Fibroblast of skin of right biceps (primary cell): ENCODE results near the gene RBM8A.
A peak's percentile ranks its signal among the peaks of the same experiment; 100 is the strongest.
"Not testable (repeated sequence)": the region's sequence is repeated elsewhere in the genome, so short reads cannot be mapped to it uniquely, and the experiment has no call there.

ENCODE experiments used
- DNase-seq: peaks from one replicate; pipeline ENCODE4 v3.0.0-alpha.2; 2013

Gene RBM8A

DNA sequence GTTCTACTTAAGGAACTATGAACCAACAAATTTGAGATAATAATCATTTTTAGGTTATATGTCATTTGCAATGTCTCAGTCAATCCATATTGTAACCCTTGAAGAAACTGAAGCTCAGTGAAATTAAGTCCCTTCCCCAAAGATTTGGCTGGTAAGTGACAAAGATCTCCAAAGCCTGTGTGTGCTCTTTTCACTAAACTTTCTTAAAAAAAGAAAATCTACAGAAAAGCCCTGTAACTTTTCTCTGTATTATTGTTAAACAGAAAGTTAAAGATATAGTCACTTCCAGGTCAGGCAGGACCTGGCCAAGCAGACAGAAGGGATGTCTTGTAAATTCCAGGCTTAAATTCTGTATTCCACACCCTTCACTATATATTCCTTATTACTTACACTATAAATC lies 29.1 kb upstream of the RBM8A start:
- DNase-seq, result no peak

DNA sequence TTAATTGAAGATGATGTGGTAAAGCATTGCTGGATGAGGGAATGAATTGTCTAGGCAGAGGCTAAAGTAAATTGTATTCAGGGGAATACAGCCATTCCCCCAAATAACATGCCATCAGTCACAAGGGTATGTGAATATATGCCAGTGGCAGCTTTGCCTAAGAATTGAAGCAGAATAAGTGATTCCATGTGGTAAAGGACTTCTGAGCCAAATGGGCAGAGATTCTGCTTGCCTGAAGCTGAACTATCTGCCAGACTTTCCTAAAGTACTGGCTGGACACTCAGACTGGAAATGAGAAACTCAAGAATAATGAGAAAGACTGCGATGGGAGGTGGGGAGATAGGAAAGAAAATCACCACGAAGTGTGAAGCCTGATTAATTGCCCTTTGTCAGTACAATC lies 28.2 kb upstream of the RBM8A start:
- DNase-seq, result no peak

DNA sequence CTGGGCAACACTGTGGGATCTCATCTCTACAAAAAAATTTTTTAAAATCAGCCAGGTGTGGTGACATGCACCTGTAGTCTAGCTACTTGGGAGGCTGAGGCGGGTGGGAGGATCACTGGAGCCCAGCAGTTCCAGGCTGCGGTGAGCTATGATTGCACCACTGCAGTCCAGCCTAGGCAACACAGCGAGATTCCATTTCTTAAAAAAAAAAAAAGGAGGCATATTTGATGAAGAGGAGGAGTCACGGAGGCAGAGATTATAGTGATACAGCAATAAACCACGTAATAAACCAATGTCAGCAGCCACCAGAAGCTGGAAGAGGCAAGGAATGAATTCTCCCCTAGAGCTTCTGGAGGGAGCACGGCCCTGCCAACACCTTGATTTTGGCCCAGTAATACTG lies 26.6 kb upstream of the RBM8A start:
- DNase-seq, result no peak

DNA sequence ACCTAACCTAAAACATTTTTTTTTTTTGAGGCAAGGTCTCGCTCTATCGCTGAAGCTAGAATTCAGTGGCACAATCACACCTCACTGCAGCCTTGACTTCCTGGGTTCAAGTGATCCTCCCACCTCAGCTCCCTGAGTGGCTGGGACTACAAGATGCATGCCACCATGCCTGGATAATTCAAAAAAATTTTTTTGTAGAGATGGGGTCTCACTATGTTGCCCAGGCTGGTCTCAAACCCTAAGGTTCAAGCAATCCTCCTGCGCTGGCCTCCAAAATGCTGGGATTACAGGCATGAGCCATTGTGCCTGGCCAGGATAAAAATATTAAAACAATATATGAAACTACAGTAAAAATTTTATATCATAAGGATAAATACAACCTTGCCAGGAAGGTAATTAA lies 25.6 kb upstream of the RBM8A start:
- DNase-seq, result no peak

DNA sequence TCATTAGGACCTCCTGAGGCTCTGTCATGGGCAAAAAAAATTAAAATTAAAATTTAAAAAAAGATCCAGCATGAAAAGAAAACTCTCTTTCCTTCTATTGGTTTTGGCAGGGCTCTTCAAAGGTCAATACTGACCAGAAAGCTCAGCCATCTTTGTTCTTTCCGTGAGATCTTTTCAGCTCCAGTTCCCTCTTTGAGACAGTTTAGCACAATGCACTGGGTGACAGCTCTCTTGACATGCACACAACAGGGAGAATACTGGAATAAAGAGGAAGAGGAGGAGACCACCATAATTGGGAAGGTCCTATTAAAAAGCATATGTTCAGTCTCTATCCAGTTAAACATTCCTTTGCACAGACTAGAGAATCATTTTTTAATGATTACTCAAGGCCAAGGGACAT lies 24.2 kb upstream of the RBM8A start:
- no peak for DNase-seq

DNA sequence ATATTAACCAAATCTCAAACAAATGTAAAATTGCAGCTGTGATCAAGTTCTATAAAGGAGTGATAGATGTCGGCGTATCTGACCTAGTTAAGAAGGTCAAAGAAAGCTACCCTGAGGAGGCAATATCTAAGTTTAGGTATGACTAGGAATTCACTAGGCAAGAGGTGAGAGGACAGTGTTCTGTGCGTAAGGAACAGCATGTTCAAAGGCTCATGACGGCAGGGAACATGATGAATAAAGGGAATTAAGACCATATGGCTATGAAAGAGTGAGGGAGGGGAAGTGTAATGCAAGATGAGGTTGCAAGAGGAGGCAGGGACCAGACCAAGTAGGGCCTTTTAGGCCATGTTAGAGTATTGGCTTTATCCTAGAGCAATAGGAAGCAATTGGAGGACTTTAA lies 21.9 kb upstream of the RBM8A start:
- no peak for DNase-seq

DNA sequence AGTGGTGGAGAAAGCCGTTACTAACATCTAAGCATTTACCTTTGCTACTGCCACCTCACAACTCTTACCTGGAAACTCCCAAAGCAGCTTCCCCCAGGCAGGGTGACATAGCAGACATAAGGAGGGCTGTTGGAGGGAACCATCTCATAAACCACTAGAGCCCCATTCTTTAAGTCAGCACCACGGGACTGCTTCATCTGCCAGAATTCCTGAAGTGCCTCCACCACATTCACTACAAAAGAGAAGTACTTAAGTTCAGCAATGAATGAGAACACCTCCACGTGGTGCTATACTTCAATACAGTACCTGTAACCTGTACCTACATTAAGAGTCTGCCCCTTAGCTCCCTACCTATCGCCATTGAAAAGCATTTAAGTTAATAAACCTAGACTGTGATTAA lies 20.3 kb upstream of the RBM8A start:
- no peak for DNase-seq

DNA sequence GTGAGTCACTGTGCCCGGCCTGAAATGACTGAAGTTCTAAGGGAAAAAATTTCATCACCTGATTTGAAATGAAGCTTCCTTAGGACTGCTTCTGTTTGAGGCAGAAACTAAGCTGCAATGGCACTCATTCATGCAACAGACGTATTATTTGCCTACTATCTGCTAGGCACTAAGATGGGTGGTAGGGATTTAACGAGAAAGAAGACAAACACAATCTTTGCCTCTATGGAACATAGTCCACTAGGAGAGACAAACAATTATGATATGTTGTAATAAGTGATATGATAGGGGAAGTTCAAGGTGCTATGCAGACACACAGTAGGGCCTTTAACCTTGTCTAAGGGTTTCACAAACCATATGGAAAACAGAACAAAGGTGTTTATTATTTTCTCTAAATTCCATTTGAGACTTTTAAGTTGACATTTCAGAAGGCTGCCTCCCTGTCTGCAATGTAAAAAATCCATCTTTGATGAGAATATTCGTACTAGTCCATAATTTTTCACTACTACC lies 19.2 kb upstream of the RBM8A start:
- DNase-seq, result no peak

DNA sequence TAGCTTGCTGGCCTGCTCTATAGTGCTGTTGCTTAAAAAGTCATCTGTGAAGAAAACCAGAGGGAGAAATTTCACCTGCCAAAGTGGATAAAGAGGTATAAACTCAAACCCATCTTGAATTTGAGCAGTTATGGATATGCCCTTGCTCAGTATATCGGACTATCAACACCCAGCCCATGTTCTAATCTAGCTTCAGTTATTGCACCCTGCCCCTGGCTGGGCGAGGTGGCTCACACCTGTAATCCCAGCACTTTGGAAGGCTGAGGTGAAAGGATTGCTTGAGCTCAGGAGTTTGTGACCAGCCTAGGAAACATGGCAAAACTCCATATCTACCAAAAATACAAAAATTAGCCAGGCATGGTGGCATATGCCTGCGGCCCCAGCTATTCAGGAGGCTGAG lies 17.2 kb upstream of the RBM8A start:
- DNase-seq, result no peak

DNA sequence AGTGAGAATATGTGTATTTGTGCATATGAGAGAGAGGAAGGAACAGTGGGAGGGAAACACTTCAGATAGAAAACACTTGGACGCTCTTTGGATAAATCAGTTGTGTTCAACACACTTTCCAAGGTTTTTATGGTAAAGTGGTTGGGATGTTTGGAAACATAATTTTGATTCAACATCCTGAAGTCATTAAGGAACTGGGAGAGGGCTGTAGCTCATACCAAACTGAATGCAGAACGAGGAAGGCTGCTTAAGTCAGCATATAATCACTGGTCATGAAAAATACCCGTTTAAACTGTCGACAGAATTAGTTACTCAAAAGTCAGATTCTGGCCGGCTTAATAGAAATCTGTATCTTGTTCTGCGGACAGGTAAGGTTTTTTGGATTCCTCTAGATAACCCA lies 15.6 kb upstream of the RBM8A start:
- DNase-seq, result peak; percentile 23

DNA sequence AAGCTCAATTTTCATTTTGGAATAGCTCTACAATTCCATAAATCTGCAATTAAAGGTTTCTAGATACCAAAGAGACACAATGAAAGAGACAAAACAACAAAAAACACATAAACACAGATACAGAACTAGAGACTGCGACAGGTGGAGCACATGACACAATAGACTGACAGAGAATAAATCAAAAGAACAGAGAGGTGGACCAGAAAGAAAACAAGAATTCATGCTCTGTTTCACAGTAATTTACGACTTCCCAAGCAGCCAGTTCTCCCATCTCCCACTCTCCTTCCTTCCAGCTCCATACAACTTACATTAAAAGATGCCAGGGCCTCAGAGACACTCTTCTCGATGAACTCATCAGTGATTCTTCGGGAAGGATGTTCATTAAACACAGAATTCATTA lies 15.1 kb upstream of the RBM8A start:
- no peak for DNase-seq

DNA sequence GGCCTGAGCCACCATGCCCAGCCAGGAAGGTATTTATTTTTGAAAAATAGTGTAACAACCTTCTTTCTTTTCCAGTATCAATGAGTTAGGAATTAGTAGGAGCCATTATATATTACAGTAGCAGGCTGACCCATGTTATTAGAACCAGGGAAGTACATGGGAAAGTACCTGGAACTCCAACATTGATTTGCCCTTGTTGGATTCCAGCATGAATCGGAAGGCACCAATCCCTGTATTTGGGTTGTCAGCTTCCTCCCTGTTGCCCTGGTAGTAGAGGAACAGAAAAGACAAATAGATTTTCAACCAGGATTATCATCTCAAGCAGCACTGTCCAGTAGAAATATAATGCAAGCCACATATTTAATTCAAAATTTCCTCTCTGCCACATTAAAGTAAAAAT lies 10.2 kb upstream of the RBM8A start:
- no peak for DNase-seq

DNA sequence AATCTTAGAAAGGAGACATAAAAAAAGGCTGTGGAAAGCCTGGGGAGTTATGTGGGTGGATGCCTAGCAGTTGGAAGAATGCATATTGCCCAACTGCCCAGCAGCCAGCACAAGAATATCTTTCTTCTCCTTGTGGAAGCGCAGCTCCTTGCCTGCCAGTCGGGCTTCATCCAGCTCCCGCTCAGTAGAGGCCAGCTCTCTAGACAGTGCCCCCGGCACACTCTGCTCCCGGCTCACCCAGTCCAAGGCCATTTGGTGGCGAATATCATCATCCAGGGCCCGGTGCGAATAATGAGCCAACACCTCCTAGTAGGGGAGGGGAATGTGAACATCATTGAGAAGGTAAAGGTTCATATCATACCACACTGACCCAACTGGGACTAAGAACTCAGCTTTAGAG lies 9.0 kb upstream of the RBM8A start:
- no peak for DNase-seq

DNA sequence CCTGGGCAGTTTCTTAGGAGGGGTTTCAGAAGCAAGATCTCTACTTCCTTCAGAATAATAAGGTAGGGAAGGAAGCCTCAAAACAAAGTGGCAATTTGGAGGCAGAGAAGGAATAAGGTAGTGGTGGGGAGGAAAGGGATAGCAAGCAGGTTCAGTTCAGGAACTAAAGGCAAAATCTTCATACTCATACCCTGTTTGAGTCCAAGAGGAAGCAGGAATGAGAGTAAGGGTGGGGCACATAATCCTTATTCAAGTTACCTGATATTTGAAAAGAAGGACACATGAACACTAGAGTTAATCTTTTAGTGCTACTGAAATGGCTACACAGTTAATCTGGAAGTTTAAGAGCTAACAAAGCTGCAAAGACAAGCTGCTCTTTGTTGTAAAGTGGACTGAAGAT lies 8.4 kb upstream of the RBM8A start:
- DNase-seq, result no peak

DNA sequence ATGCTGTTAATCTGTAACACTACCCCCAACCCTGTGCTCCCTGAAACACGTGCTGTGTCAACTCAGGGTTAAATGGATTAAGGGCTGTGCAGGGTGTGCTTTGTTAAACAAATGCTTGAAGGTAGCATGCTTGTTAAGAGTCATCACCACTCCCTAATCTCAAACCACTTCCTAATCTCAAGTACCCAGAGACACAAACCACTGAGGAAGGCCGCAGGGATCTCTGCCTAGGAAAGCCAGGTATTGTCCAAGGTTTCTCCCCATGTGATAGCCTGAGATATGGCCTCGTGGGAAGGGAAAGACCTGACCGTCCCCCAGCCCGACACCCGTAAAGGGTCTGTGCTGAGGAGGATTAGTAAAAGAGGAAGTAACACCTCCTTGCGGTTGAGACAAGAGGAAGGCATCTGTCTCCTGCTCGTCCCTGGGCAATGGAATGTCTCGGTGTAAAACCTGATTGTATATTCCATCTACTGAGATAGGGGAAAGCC lies 5.3 kb upstream of the RBM8A start:
- not testable (repeated sequence) for DNase-seq

DNA sequence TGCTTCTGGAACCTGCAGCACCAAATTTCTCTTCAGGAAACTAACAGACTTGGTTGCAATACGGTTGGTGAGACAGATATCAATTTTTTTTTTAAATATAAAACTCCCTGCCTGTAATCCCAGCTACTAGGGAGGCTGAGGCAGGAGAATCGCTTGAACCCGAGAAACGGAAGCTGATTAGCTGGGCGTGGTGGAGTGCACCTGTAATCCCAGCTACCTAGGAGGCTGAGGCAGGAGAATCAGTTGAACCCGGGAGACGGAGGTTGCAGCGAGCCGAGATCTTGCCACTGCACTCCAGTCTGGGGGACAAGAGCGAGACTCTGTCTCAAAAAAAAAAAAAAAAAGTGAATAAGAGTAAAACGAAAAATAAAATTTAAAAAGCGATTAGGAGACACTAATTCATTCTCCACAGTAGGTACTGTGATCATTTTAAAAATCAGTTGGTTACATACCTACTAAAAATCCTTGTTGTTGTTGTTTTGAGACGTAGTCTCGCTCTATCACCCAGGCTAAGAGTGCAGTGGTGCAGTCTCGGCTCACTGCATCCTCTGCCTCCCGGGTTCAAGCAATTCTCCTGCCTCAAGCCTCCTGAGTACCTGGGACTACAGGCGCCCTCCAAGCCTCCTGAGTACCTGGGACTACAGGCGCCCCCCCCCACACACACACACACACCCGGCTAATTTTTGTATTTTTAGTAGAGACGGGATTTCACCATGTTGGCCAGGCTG lies 796 bp upstream of the RBM8A start:
- DNase-seq, result no peak

DNA sequence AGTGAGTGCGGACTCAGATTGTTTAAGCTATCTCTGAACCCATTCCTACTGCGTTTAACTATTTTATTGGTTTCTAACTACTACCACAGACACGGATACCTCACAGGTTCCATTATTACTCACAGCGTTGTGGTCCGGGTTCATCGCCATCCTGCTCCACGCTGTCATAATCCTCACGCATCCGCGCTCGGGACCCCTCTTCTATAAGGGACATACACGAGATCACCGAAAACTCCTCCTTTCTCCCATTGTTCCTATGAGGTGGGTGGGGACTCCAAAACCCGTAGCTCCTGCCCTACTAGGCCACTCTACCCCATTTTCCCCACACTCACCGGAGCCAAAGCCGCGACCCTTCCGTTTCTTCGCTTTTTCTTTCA lies 610 bp downstream of the RBM8A start:
- no peak for DNase-seq

DNA sequence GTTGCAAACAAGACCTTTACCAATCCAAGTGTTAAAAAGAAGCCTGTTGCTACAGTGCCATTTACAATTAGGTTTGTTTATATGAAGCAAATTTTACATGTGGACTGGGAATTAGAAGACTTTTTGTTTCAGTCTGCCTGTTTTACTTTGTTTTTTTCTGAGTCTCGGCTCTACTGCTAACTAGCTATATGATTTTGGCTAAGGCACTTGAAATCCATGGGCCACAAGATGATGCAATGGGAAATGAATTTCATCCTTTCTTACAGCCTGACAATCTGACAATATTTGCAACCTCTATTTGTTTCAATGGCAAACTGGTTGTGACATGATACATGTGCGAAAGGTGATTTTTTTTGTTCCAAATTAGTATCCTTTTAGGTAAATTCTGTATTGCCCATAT lies 5.0 kb downstream of the RBM8A start:
- no peak for DNase-seq

DNA sequence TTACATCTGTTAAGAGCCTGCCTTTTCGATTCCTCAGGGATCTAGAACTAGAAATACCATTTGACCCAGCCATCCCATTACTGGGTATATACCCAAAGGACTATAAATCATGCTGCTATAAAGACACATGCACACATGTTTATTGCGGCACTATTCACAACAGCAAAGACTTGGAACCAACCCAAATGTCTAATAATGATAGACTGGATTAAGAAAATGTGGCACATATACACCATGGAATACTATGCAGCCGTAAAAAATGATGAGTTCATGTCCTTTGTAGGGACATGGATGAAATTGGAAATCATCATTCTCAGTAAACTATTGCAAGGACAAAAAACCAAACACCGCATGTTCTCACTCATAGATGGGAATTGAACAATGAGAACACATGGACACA lies 7.0 kb downstream of the RBM8A start:
- DNase-seq, result not testable (repeated sequence)

DNA sequence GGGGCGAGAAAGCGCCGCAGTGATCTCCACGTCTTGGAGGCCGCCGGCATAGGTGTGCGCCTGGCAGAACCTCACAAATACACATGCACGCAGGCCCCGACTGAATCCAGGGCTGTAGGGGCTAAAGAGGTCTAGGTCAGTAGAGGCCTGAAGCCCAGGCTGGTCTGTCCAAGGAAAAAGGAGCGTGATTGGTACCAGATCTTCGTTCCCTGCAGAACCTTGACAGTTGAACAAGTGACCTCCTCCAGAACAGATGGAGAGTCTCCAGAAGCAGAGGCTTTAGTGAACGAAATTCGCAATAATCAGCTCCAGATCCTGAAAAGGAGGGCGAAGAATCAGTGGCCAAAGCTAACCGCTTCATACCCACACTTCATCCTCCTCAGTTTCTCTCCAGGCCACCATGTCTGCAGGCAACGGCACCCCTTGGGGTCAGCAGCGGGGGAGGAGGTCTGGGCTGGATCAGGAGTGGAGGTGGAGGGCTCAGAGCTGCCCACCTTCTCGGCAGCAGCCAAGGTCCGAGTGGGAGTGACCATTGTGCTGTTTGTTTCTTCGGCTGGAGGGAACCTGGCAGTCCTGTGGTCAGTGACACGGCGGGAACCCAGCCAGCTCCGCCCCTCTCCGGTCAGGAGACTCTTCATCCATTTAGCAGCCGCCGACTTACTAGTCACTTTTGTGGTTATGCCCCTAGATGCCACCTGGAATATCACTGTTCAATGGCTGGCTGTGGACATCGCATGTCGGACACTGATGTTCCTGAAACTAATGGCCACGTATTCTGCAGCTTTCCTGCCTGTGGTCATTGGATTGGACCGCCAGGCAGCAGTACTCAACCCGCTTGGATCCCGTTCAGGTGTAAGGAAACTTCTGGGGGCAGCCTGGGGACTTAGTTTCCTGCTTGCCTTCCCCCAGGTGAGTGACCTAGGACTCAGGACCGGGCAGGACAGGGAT lies 8.0 kb downstream of the RBM8A start:
- no peak for DNase-seq

DNA sequence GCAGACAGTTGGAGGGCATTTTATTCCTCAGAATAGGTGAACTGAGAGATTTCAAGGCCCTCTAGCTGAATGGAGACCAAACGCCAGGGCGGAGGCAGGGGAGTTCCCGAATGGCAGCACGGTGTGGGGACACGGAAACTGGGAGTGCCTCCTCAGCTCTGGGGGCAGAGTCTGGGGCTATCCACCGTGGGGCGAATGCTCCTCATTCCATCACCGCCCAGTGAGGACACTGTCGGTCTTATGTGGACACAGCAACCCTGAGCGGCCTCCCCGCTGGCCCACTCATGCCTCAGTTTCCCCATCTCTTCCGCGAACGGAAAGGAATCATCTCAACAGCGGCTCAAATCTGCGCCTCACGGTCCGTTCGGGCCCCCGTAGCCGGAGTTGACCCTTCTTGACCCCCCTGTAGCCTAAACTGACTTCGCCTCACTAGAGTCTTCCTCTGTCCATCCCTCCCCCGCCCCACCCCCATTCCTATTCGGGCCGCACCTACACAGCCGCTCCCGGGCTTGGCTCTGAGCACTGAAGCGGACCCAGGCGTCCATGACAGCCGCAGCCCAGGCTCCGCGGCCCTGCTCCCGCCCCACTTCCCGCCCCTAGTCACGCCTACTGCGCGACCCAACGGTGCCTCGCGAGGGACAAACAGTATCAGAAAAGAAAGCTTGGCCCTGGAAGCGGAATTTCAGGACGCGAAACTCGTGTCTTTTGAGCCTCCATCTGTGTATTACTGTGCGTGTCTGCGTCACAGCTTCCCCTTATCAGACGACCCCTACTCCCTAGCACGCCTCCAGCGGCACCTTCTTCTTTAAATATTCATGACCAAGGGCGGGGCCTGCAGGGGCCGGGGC lies 8.9 kb downstream of the RBM8A start, which contains the start of gene PEX11B:
TSS of gene PEX11B (minus strand) at position 574 of the 848 bp plus-strand sequence. CDS start at position 545, 29 bp downstream.
- DNase-seq, result peak; percentile 88

DNA sequence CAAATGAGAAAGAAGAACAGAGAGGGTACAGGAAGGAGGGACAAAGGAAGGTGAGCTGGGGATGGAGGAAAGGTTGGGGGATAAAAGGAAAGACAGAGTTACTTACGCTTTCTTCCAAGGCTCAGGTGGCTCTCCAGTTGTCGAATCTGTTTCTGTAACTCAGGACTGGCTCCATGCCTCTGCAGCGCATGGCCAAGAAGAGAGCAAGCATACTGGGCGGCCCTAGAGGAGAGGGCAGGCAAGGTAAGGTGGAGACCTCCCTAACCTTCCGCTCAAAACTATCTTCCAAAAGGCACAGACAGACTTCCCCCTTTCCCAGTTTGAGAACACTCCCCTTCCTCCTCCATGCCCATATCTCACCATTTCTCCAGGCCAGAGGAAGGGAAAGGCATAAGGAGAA lies 9.7 kb downstream of the RBM8A start:
- DNase-seq, result no peak

DNA sequence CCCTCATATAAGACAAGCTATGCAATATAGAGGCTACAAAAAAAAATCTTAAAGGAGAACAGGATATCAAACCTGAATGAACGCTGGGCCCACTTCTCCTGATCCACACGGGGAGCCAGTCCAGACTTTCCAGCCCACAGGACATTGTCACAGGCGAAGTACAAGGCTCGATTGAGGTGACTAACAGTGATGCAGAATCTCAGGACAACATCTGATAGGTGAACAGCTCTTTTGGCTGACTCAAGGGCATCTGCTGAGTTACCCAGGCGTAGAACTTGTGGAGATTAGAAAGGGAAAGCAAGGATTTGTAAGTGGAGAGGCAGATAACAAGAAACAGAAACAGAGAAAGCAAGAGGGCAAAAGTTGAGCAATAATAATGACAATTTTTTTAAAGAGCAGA lies 10.5 kb downstream of the RBM8A start:
- DNase-seq, result no peak
